Uterus (tissue), 4 donors: ENCODE measurements around the gene ZDHHC4. TPM values are rescaled to one million over a fixed set of nuclear protein-coding genes. Genes with fewer than 3 reads are reported as not detected.
A peak's percentile ranks its signal among the peaks of the same experiment; 100 is the strongest.

Experiments
- DNase-seq, 2 donors: peaks; one replicate each; pipeline ENCODE4 v3.0.0-alpha.2; 2019 to 2020
- H3K27ac ChIP-seq, 2 donors: fragments of 200-600 bp; sonication (generic); 1 replicate in 1 of 2; 2 replicates in 1 of 2; pipeline ENCODE4 v1.5.1; 2016 to 2018
- H3K27me3 ChIP-seq, 2 donors: fragments of 200-600 bp; sonication (generic); one replicate each; pipeline ENCODE4 v1.5.1; 2018 to 2019; ENCODE audit warnings: control low read depth in 1 of 2
- H3K36me3 ChIP-seq, 2 donors: fragments of 200-600 bp; sonication (generic); one replicate each; pipeline ENCODE4 v1.5.1; 2019; ENCODE audit warnings: control low read depth in 1 of 2
- H3K4me1 ChIP-seq, 2 donors: fragments of 200-600 bp; sonication (generic); one replicate each; pipeline ENCODE4 v1.5.1; 2018 to 2019; ENCODE audit warnings: control low read depth in 1 of 2
- H3K4me3 ChIP-seq, 2 donors: fragments of 200-600 bp; sonication (generic); 1 replicate in 1 of 2; 2 replicates in 1 of 2; pipeline ENCODE4 v1.5.1; 2018 to 2019; ENCODE audit warnings: mild to moderate bottlenecking in 1 of 2
- H3K9me3 ChIP-seq, 2 donors: fragments of 200-600 bp; sonication (generic); one replicate each; pipeline ENCODE4 v1.5.1; 2019; ENCODE audit warnings: control low read depth in 1 of 2
- CTCF ChIP-seq, 4 experiments: fragments of 200-600 bp in 2 of 4; fragments of 450-650 bp in 2 of 4; sonication (generic) in 2 of 4; IDR thresholded peaks; one replicate each; pipeline ENCODE4 v1.5.1; 2016 to 2019; ENCODE audit warnings: antibody characterized with exemption in 4 of 4, mild to moderate bottlenecking in 2 of 4, moderate library complexity in 1 of 4
- POLR2A ChIP-seq, 2 donors: fragments of 450-650 bp; IDR thresholded peaks; one replicate each; pipeline ENCODE4 v1.6.1; 2016; ENCODE audit warnings: antibody characterized with exemption in 2 of 2, mild to moderate bottlenecking in 1 of 2, moderate library complexity in 1 of 2
- intact Hi-C: fragments of 100-400 bp; cut with DNase I; formaldehyde crosslinking; loops from one replicate; pipeline ENCODE4 v1.15.1; 2023; ENCODE audit warnings: low total_unique reads
- total RNA-seq, 4 donors: library from RNA; depleted of rRNA in 3 of 4; stranded (reverse); fragments of >200 nt in 3 of 4; gene quantifications; one replicate each; pipeline versions ENCODE4 v1.1.0 to v1.2.4, GENCODE V29; 2014 to 2023
- donor health status: DM: yes; HTN: yes; CAD: no.

The ZDHHC4 gene
- 10 to 100 TPM; 13.1 to 48.2 (median 37.0) TPM for total RNA-seq

GRCh38 chr7:6577369-6578113 is at the start of gene ZDHHC4:
ZDHHC4 (plus strand) TSS chr7:6577454; CDS start chr7:6580562, 3,108 bp downstream.
- Histone ChIP-seq H3K4me3 (peak within 1 kb of the TSS; percentile 60 to 93), H3K27me3 (no peaks in the 10 kb centered on the region), H3K9me3 (no peaks in the 10 kb centered on the region), H3K27ac (peak within 1 kb of the TSS; percentile 88 to 95), H3K4me1 (no peaks in the 10 kb centered on the region), H3K36me3 (no peaks in the 10 kb centered on the region)
- peak; percentile 77 to 88 for DNase-seq
- intact Hi-C loops, result no loop called here
- TF ChIP-seq POLR2A (IDR thresholded peaks at IDR 0.05) (peak; percentile 79 to 95), CTCF (IDR thresholded peaks at IDR 0.05) (peak in 1 of 4 experiments; percentile 15)

- Histone ChIP-seq H3K4me3 (no peak overlapping the region), H3K27ac (no peak overlapping the region), H3K4me1 (peaks cover 0 to 4% of the 10 kb centered on the region in 2 donors), H3K27me3 (peaks cover 0 to 20% of the 10 kb centered on the region in 2 donors), H3K9me3 (no peaks in the 10 kb centered on the region), H3K36me3 (no peaks in the 10 kb centered on the region)
- intact Hi-C loops, result no loop called here
- TF ChIP-seq CTCF (IDR thresholded peaks at IDR 0.05) (no peak), POLR2A (IDR thresholded peaks at IDR 0.05) (no peak)
- DNase-seq, result no peak
Measured at GRCh38 chr7:6528401-6529130, 48.7 kb upstream of the ZDHHC4 start.

GRCh38 chr7:6529643-6530042 is 47.6 kb upstream of the ZDHHC4 start:
- H3K27me3 ChIP-seq, result peaks cover 0 to 20% of the 10 kb centered on the region in 2 donors

GRCh38 chr7:6530626-6531491 is 46.4 kb upstream of the ZDHHC4 start:
- Histone ChIP-seq H3K27ac (no peak overlapping the region), H3K4me1 (peaks cover 0 to 4% of the 10 kb centered on the region in 2 donors), H3K36me3 (no peaks in the 10 kb centered on the region), H3K9me3 (no peaks in the 10 kb centered on the region), H3K4me3 (peak overlapping the region in 1 of 2 donors; percentile 11), H3K27me3 (peaks cover 0 to 20% of the 10 kb centered on the region in 2 donors)
- no peak for DNase-seq
- intact Hi-C loops, result no loop called here
- TF ChIP-seq CTCF (IDR thresholded peaks at IDR 0.05), result no peak
- TF ChIP-seq POLR2A (IDR thresholded peaks at IDR 0.05), result no peak

More at GRCh38 chr7:6529643-6530042, 47.6 kb upstream of the ZDHHC4 start:
- intact Hi-C loops, result no loop called here
- DNase-seq, result no peak
- Histone ChIP-seq H3K27ac (no peak overlapping the region), H3K4me3 (no peak overlapping the region), H3K4me1 (peaks cover 0 to 4% of the 10 kb centered on the region in 2 donors), H3K9me3 (no peaks in the 10 kb centered on the region), H3K36me3 (no peaks in the 10 kb centered on the region)
- no peak for TF ChIP-seq CTCF (IDR thresholded peaks at IDR 0.05)
- no peak for TF ChIP-seq POLR2A (IDR thresholded peaks at IDR 0.05)
